Hepatocyte (in vitro differentiated cells): ENCODE measurements around the gene LDAH. TPM values are rescaled to one million over a fixed set of nuclear protein-coding genes. Genes with fewer than 3 reads are reported as not detected.

ENCODE experiments used
- DNase-seq: peaks from one replicate; pipeline ENCODE4 v3.0.0-alpha.2; 2016; ENCODE audit warnings: low spot score
- H2AFZ ChIP-seq: fragments of 200-600 bp; sonication (generic); 2 replicates; pipeline ENCODE4 v1.6.0; 2016; ENCODE audit warnings: antibody characterized with exemption, mild to moderate bottlenecking
- H3K27ac ChIP-seq: fragments of 200-600 bp; sonication (generic); 2 replicates; pipeline ENCODE4 v1.5.1; 2016; ENCODE audit warnings: mild to moderate bottlenecking
- H3K27me3 ChIP-seq: fragments of 200-600 bp; sonication (generic); 2 replicates; pipeline ENCODE4 v1.6.1; 2016
- H3K36me3 ChIP-seq: fragments of 200-600 bp; sonication (generic); replicated peaks from 2 replicates; pipeline ENCODE4 v1.5.1; 2016; ENCODE audit warnings: low read depth; ENCODE audit not compliant: insufficient read depth
- H3K4me1 ChIP-seq: fragments of 200-600 bp; sonication (generic); 2 replicates; pipeline ENCODE4 v1.5.1; 2016; ENCODE audit warnings: mild to moderate bottlenecking, moderate library complexity; ENCODE audit not compliant: insufficient read depth
- H3K4me2 ChIP-seq: fragments of 200-600 bp; sonication (generic); 2 replicates; pipeline ENCODE4 v1.6.0; 2016
- H3K4me3 ChIP-seq: fragments of 200-600 bp; sonication (generic); 2 replicates; pipeline ENCODE4 v1.5.1; 2016; ENCODE audit warnings: mild to moderate bottlenecking
- H3K79me2 ChIP-seq: fragments of 200-600 bp; sonication (generic); 2 replicates; pipeline ENCODE4 v1.6.0; 2017; ENCODE audit warnings: mild to moderate bottlenecking
- H3K9me2 ChIP-seq: fragments of 200-600 bp; sonication (generic); replicated peaks from 2 replicates; pipeline ENCODE4 v1.6.0; 2017; ENCODE audit warnings: mild to moderate bottlenecking; ENCODE audit not compliant: insufficient read depth
- H3K9me3 ChIP-seq: fragments of 200-600 bp; sonication (generic); 2 replicates; pipeline ENCODE4 v1.5.1; 2016; ENCODE audit warnings: low read depth, mild to moderate bottlenecking
- H4K20me1 ChIP-seq: fragments of 200-600 bp; sonication (generic); 2 replicates; pipeline ENCODE4 v1.6.0; 2016; ENCODE audit warnings: mild to moderate bottlenecking; ENCODE audit not compliant: insufficient read depth, poor library complexity, severe bottlenecking
- CTCF ChIP-seq: fragments of 200-600 bp; sonication (generic); IDR thresholded peaks from 2 replicates; pipeline ENCODE4 v1.5.1; 2016; ENCODE audit warnings: antibody characterized with exemption, mild to moderate bottlenecking; ENCODE audit not compliant: poor library complexity
- EZH2 ChIP-seq: fragments of 200-600 bp; sonication (generic); IDR thresholded peaks from 2 replicates; pipeline ENCODE4 v1.6.1; 2016; ENCODE audit warnings: antibody characterized with exemption, mild to moderate bottlenecking, borderline replicate concordance
- EZH2phosphoT487 ChIP-seq: fragments of 200-600 bp; sonication (generic); IDR thresholded peaks from one replicate; pipeline ENCODE4 v1.6.1; 2018; ENCODE audit warnings: antibody characterized with exemption, mild to moderate bottlenecking, low read depth, moderate library complexity; ENCODE audit not compliant: unreplicated experiment, severe bottlenecking
- WGBS: methylation state at CpG from one replicate; pipeline ENCODE4 v1.1.6; 2016; ENCODE audit warnings: low lambda C conversion rate; ENCODE audit errors: missing lambda C conversion rate; 5-methylcytosine and 5-hydroxymethylcytosine counted together
- polyA plus RNA-seq: library from polyadenylated mRNA; unstranded; fragments of >200 nt; fragmentation: Nextera tagmentation; extraction: Ambion mirVana; gene quantifications from 2 replicates; pipeline ENCODE4 v1.2.1, GENCODE V29; 2016
- total RNA-seq: library from RNA; depleted of rRNA; stranded (reverse); fragments of >200 nt; gene quantifications from 2 replicates; pipeline ENCODE4 v1.2.3, GENCODE V29; 2014

The LDAH gene
- total and polyA plus RNA-seq, 2 experiments from 2014 or later, result 15.2 to 27.8 TPM

GRCh38 chr2:20652141-20652540, 170.8 kb downstream of the LDAH start:
- H3K4me2 ChIP-seq, result peak overlapping the region; percentile 85
- no peaks in the 10 kb centered on the region for H3K9me3 ChIP-seq
- H3K27ac ChIP-seq, result no peak overlapping the region
- no peak overlapping the region for H2AFZ ChIP-seq
- no peak overlapping the region for H3K4me3 ChIP-seq
- H3K79me2 ChIP-seq, result peaks cover 32% of the 10 kb centered on the region
- peaks cover 7% of the 10 kb centered on the region for H3K27me3 ChIP-seq
- no peaks in the 10 kb centered on the region for H3K36me3 ChIP-seq
- TF ChIP-seq EZH2phosphoT487, result no peak
- TF ChIP-seq CTCF, result no peak
- no peak for TF ChIP-seq EZH2
- WGBS, result 96% methylated on average over 7 of the region's 7 CpGs
- no peaks in the 10 kb centered on the region for H3K9me2 ChIP-seq
- no peaks in the 10 kb centered on the region for H4K20me1 ChIP-seq
- DNase-seq, result no peak
- peaks cover 20% of the 10 kb centered on the region for H3K4me1 ChIP-seq

GRCh38 chr2:20651731-20652099, 171.2 kb downstream of the LDAH start:
- H3K79me2 ChIP-seq, result peaks cover 33% of the 10 kb centered on the region
- H3K9me3 ChIP-seq, result no peaks in the 10 kb centered on the region
- TF ChIP-seq EZH2phosphoT487 (no peak), EZH2 (no peak), CTCF (no peak)
- no peak overlapping the region for H3K4me3 ChIP-seq
- H3K9me2 ChIP-seq, result no peaks in the 10 kb centered on the region
- peak overlapping the region; percentile 92 for H3K27ac ChIP-seq
- H3K4me1 ChIP-seq, result peaks cover 20% of the 10 kb centered on the region
- DNase-seq, result no peak
- H3K27me3 ChIP-seq, result peaks cover 5% of the 10 kb centered on the region
- no peaks in the 10 kb centered on the region for H4K20me1 ChIP-seq
- no peaks in the 10 kb centered on the region for H3K36me3 ChIP-seq
- H3K4me2 ChIP-seq, result peak overlapping the region; percentile 85
- 77% methylated on average over 7 of the region's 7 CpGs for WGBS
- peak overlapping the region; percentile 99 for H2AFZ ChIP-seq

GRCh38 chr2:20650877-20651730, 171.8 kb downstream of the LDAH start, which contains the start of gene HS1BP3:
Gene HS1BP3 (minus strand): TSS chr2:20651098. CDS start chr2:20651063, 35 bp downstream.
- Histone ChIP-seq H3K9me2 (no peaks in the 10 kb centered on the region), H3K27me3 (no peaks in the 10 kb centered on the region), H3K9me3 (no peaks in the 10 kb centered on the region), H2AFZ (peak within 1 kb of the TSS; percentile 99), H3K27ac (peak within 1 kb of the TSS; percentile 92), H3K4me2 (peak within 1 kb of the TSS; percentile 98), H3K4me3 (peak within 1 kb of the TSS; percentile 94), H3K79me2 (peaks cover 33% of the 10 kb centered on the region), H3K4me1 (peaks cover 20% of the 10 kb centered on the region), H3K36me3 (no peaks in the 10 kb centered on the region), H4K20me1 (no peaks in the 10 kb centered on the region)
- under 1% methylated on average over 50 of the region's 72 CpGs for WGBS
- TF ChIP-seq CTCF (peak; percentile 76), EZH2phosphoT487 (no peak)
- peak; percentile 94 for DNase-seq
